Measurements from ENCODE around the gene IDI2.

The IDI2 gene

GRCh38 chr10:980468-981093 is 45.1 kb downstream of the IDI2 start:
- TF ChIP-seq CTCF (IDR thresholded peaks at IDR 0.05; ENCODE audit: low read depth, low read length, missing control alignments), result no peak
- H3K4me3 ChIP-seq (ENCODE audit: low read depth, low read length), result no peak overlapping the region
- in situ Hi-C loops (cut with HindIII; ENCODE audit: low sequenced_read_pairs), result no loop called here
- DNase-seq (ENCODE audit: low read depth), result no peak

GRCh38 chr10:978826-979421 is 46.7 kb downstream of the IDI2 start:
- no peak overlapping the region for H3K4me3 ChIP-seq (ENCODE audit: low read depth, low read length)
- in situ Hi-C loops (cut with HindIII; ENCODE audit: low sequenced_read_pairs), result no loop called here
- no peak for DNase-seq (ENCODE audit: low read depth)
- TF ChIP-seq CTCF (IDR thresholded peaks at IDR 0.05; ENCODE audit: low read depth, low read length, missing control alignments), result no peak

GRCh38 chr10:976316-976715 is 49.3 kb downstream of the IDI2 start:
- no peak for DNase-seq (ENCODE audit: low read depth)
- in situ Hi-C loops (cut with HindIII; ENCODE audit: low sequenced_read_pairs), result no loop called here
- H3K4me3 ChIP-seq (ENCODE audit: low read depth, low read length), result no peak overlapping the region
- no peak for TF ChIP-seq CTCF (IDR thresholded peaks at IDR 0.05; ENCODE audit: low read depth, low read length, missing control alignments)

GRCh38 chr10:974785-975074 is 50.9 kb downstream of the IDI2 start:
- no peak overlapping the region for H3K4me3 ChIP-seq (ENCODE audit: low read depth, low read length)
- TF ChIP-seq CTCF (IDR thresholded peaks at IDR 0.05; ENCODE audit: low read depth, low read length, missing control alignments), result no peak
- no peak for DNase-seq (ENCODE audit: low read depth)
- in situ Hi-C loops (cut with HindIII; ENCODE audit: low sequenced_read_pairs), result no loop called here

- DNase-seq (ENCODE audit: low read depth), result no peak
- TF ChIP-seq CTCF (IDR thresholded peaks at IDR 0.05; ENCODE audit: low read depth, low read length, missing control alignments), result no peak
- in situ Hi-C loops (cut with HindIII; ENCODE audit: low sequenced_read_pairs), result no loop called here
- no peak overlapping the region for H3K4me3 ChIP-seq (ENCODE audit: low read depth, low read length)
These were observed 51.4 kb downstream of the IDI2 start for GRCh38 chr10:974038-974784.

GRCh38 chr10:972763-973162 is 52.9 kb downstream of the IDI2 start:
- no peak for TF ChIP-seq CTCF (IDR thresholded peaks at IDR 0.05; ENCODE audit: low read depth, low read length, missing control alignments)
- H3K4me3 ChIP-seq (ENCODE audit: low read depth, low read length), result no peak overlapping the region
- in situ Hi-C loops (cut with HindIII; ENCODE audit: low sequenced_read_pairs), result no loop called here
- DNase-seq (ENCODE audit: low read depth), result no peak
